Hepatocyte (in vitro differentiated cells): ENCODE data around the gene FLT1.

ENCODE experiments used
- CTCF ChIP-seq: fragments of 200-600 bp; sonication (generic); IDR thresholded peaks from 2 replicates; pipeline ENCODE4 v1.5.1; 2016; ENCODE audit warnings: antibody characterized with exemption, mild to moderate bottlenecking; ENCODE audit not compliant: poor library complexity
- EZH2 ChIP-seq: fragments of 200-600 bp; sonication (generic); IDR thresholded peaks from 2 replicates; pipeline ENCODE4 v1.6.1; 2016; ENCODE audit warnings: antibody characterized with exemption, mild to moderate bottlenecking, borderline replicate concordance

- TF ChIP-seq CTCF (no peak), EZH2 (no peak)
Measured at GRCh38 chr13:28406733-28407266, 88.1 kb downstream of the FLT1 start.
